Lung (tissue), 12 donors: ENCODE measurements around the gene ELF2. TPM values are rescaled to one million over a fixed set of nuclear protein-coding genes. Genes with fewer than 3 reads are reported as not detected.
"Not testable (repeated sequence)": the region's sequence is repeated elsewhere in the genome, so short reads cannot be mapped to it uniquely, and the experiment has no call there.

ENCODE experiments used
- ATAC-seq: fragments of 200-7000 bp; cut with Tn5 transposase; one replicate; pipeline ENCODE4 v1.9.1; 2020; ENCODE audit warnings: moderate number of reproducible peaks; ENCODE audit not compliant: insufficient read depth, low FRiP score
- DNase-seq, 3 donors: peaks; one replicate each; pipeline ENCODE4 v3.0.0-alpha.2; 2013 to 2017
- H3K27ac ChIP-seq, 2 donors: one replicate each; pipeline ENCODE4 v1.5.1; 2013; ENCODE audit warnings: mild to moderate bottlenecking in 2 of 2, moderate library complexity in 2 of 2, control low read depth in 1 of 2, inconsistent platforms in 1 of 2, low read depth in 1 of 2, low read length in 1 of 2
- H3K27me3 ChIP-seq, 3 donors: one replicate each; pipeline ENCODE4 v1.5.1; 2013; ENCODE audit warnings: low read length in 2 of 3; ENCODE audit not compliant: control insufficient read depth in 3 of 3, insufficient read depth in 3 of 3
- H3K36me3 ChIP-seq, 4 donors: one replicate each; pipeline ENCODE4 v1.5.1; 2013; ENCODE audit warnings: low read length in 4 of 4, mild to moderate bottlenecking in 1 of 4, moderate library complexity in 1 of 4; ENCODE audit not compliant: control insufficient read depth in 4 of 4, insufficient read depth in 4 of 4
- H3K4me1 ChIP-seq, 5 donors: one replicate each; pipeline ENCODE4 v1.5.1; 2013; ENCODE audit warnings: low read length in 5 of 5, mild to moderate bottlenecking in 2 of 5, moderate library complexity in 1 of 5; ENCODE audit not compliant: control insufficient read depth in 5 of 5, insufficient read depth in 5 of 5
- H3K4me3 ChIP-seq: one replicate; pipeline ENCODE4 v1.5.1; 2013; ENCODE audit warnings: mild to moderate bottlenecking, control low read depth, moderate library complexity
- H3K9ac ChIP-seq, 2 donors: one replicate each; pipeline ENCODE4 v1.5.1; 2013; ENCODE audit warnings: low read length in 2 of 2, control low read depth in 1 of 2; ENCODE audit not compliant: insufficient read depth in 1 of 2
- H3K9me3 ChIP-seq, 4 donors: one replicate each; pipeline ENCODE4 v1.5.1; 2013; ENCODE audit warnings: low read length in 3 of 4, mild to moderate bottlenecking in 1 of 4, moderate library complexity in 1 of 4; ENCODE audit not compliant: control insufficient read depth in 4 of 4, insufficient read depth in 3 of 4
- CTCF ChIP-seq: IDR thresholded peaks from 2 replicates; pipeline ENCODE4 v1.5.1; 2012; ENCODE audit warnings: mild to moderate bottlenecking; ENCODE audit errors: control extremely low read depth, extremely low read depth
- WGBS, 2 donors: extraction: QIAGEN DNeasy Blood & Tissue Kit; methylation state at CpG; one replicate each; pipeline ENCODE4 v1.1.7; 2013; 5-methylcytosine and 5-hydroxymethylcytosine counted together
- polyA plus RNA-seq, 2 donors: library from polyadenylated mRNA; stranded (reverse); fragments of 200-250 nt; gene quantifications; one replicate each; pipeline ENCODE4 v1.2.1, GENCODE V29; 2013
- total RNA-seq, 2 donors: library from RNA; depleted of rRNA in 1 of 2; stranded (reverse); fragments of >200 nt in 1 of 2; gene quantifications; one replicate each; pipeline ENCODE4 v1.2.1, GENCODE V29; 2014 to 2021
- donor health status: control.
- donor health status: control.
- donor health status: Bipolar disorder and iron deficiency.
- donor health status: healthy.
- donor health status: DM: yes; HTN: yes; CAD: no.

The ELF2 gene
- total and polyA plus RNA-seq, 4 donors = 11.6 to 101 (median 28.7) TPM

- no peaks in the 10 kb centered on the region for H3K36me3 ChIP-seq
- DNase-seq (peak in 2 of 3 donors; percentile 21 to 44), ATAC-seq (peak; percentile 65)
- WGBS, 2 donors = 34 to 47% methylated on average over 5 of the region's 5 CpGs
- H3K27ac ChIP-seq = no peak overlapping the region
- peaks cover 0 to 9% (median 6%) of the 10 kb centered on the region in 5 donors for H3K4me1 ChIP-seq
- no peak overlapping the region for H3K9ac ChIP-seq
- H3K9me3 ChIP-seq = no peaks in the 10 kb centered on the region
- H3K27me3 ChIP-seq = no peaks in the 10 kb centered on the region
- peak; percentile 19 for TF ChIP-seq CTCF
- H3K4me3 ChIP-seq = no peak overlapping the region
Measured at GRCh38 chr4:139167774-139168444, 9.1 kb downstream of the ELF2 start.

- no peak for ATAC-seq
- H3K27me3 ChIP-seq = no peaks in the 10 kb centered on the region
- TF ChIP-seq CTCF = no peak
Measured at GRCh38 chr4:139164731-139165130, 12.3 kb downstream of the ELF2 start.

GRCh38 chr4:139163806-139164206 is 13.2 kb downstream of the ELF2 start:
- TF ChIP-seq CTCF = no peak
- no peak for ATAC-seq
- H3K9ac ChIP-seq = no peak overlapping the region
- no peak overlapping the region for H3K27ac ChIP-seq
- H3K4me3 ChIP-seq = no peak overlapping the region
- no peaks in the 10 kb centered on the region for H3K27me3 ChIP-seq
- WGBS, 2 donors = 65 to 88% methylated on average over 2 of the region's 2 CpGs
- no peaks in the 10 kb centered on the region for H3K9me3 ChIP-seq
- H3K4me1 ChIP-seq = peaks cover 0 to 16% (median 6%) of the 10 kb centered on the region in 5 donors
- no peak for DNase-seq
- H3K36me3 ChIP-seq = no peaks in the 10 kb centered on the region

More at GRCh38 chr4:139164731-139165130, 12.3 kb downstream of the ELF2 start:
- DNase-seq = no peak
- Histone ChIP-seq H3K9ac (no peak overlapping the region), H3K4me3 (no peak overlapping the region), H3K27ac (no peak overlapping the region), H3K4me1 (peaks cover 0 to 8% (median 6%) of the 10 kb centered on the region in 5 donors), H3K9me3 (no peaks in the 10 kb centered on the region), H3K36me3 (no peaks in the 10 kb centered on the region)
- 52 to 55% methylated on average over 1 of the region's 1 CpG for WGBS, 2 donors

GRCh38 chr4:139157977-139158376 is 19.0 kb downstream of the ELF2 start:
- H3K9me3 ChIP-seq, DNase-seq, H3K27ac ChIP-seq, H3K36me3 ChIP-seq, H3K4me3 ChIP-seq, ATAC-seq, H3K27me3 ChIP-seq, H3K9ac ChIP-seq: not testable (repeated sequence)
- H3K4me1 ChIP-seq = peaks cover 0 to 19% (median 3%) of the 10 kb centered on the region in 5 donors
- WGBS, 2 donors = 92 to 95% methylated on average over 9 of the region's 9 CpGs
